Measurements from ENCODE around the gene COL15A1.

DNA sequence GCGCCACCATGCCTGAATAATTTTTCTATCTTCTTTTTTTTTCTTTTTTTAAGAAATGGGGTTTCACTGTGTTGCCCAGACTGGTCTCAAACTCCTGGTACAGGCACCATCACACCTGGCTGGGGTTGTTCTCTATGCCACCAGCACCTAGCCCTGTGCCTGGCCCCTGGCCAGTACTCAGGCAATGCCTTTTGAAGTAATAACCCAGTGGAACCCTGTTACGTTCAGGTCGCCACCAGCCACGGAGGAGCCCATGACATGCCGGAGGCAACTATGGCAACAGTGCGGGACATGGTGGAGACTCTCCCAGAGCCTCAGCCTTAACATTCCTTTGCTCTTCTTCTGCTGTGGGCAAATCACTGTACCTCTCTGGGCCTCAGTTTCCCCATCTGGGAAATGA, 14.1 kb downstream of the COL15A1 start:
- TF ChIP-seq POLR2AphosphoS5 (IDR thresholded peaks at IDR 0.05; ENCODE audit: low read depth, low read length) (no peak), SIN3A (IDR thresholded peaks at IDR 0.05; ENCODE audit: borderline replicate concordance, insufficient read depth, low read length) (no peak), TAF1 (IDR thresholded peaks at IDR 0.05; ENCODE audit: borderline replicate concordance, insufficient read depth, low read length) (no peak), FOXP2 (optimal IDR thresholded peaks at IDR 0.05; ENCODE audit: borderline replicate concordance, extremely low read depth, extremely low read length, insufficient read depth) (no peak)
- TF ChIP-seq, protein P1, sequence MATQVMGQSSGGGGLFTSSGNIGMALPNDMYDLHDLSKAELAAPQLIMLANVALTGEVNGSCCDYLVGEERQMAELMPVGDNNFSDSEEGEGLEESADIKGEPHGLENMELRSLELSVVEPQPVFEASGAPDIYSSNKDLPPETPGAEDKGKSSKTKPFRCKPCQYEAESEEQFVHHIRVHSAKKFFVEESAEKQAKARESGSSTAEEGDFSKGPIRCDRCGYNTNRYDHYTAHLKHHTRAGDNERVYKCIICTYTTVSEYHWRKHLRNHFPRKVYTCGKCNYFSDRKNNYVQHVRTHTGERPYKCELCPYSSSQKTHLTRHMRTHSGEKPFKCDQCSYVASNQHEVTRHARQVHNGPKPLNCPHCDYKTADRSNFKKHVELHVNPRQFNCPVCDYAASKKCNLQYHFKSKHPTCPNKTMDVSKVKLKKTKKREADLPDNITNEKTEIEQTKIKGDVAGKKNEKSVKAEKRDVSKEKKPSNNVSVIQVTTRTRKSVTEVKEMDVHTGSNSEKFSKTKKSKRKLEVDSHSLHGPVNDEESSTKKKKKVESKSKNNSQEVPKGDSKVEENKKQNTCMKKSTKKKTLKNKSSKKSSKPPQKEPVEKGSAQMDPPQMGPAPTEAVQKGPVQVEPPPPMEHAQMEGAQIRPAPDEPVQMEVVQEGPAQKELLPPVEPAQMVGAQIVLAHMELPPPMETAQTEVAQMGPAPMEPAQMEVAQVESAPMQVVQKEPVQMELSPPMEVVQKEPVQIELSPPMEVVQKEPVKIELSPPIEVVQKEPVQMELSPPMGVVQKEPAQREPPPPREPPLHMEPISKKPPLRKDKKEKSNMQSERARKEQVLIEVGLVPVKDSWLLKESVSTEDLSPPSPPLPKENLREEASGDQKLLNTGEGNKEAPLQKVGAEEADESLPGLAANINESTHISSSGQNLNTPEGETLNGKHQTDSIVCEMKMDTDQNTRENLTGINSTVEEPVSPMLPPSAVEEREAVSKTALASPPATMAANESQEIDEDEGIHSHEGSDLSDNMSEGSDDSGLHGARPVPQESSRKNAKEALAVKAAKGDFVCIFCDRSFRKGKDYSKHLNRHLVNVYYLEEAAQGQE (IDR thresholded peaks at IDR 0.05; ENCODE audit: insufficient read depth in 1 of 2, low read depth in 2 of 2, low read length in 2 of 2) = no peak
